CD4-positive, alpha-beta T cell (primary cell): ENCODE measurements around the gene APOL2. TPM values are rescaled to one million over a fixed set of nuclear protein-coding genes. Genes with fewer than 3 reads are reported as not detected.

ENCODE experiments used
- ATAC-seq: fragments of 200-7000 bp; cut with Tn5 transposase; one replicate; pipeline ENCODE4 v1.10.0; 2022; ENCODE audit warnings: mild to moderate bottlenecking; ENCODE audit not compliant: poor library complexity
- CTCF ChIA-PET: fragments of 350-600 bp; sonication (Branson Sonifier 250); formaldehyde crosslinking; loops from one replicate; lab custom pipeline; 2021; ENCODE audit warnings: antibody characterized with exemption, inconsistent platforms; lab: Charles Lee
- POLR2A ChIA-PET: fragments of 350-600 bp; sonication (Branson Sonifier 250); formaldehyde crosslinking; loops from one replicate; lab custom pipeline; 2021; ENCODE audit warnings: antibody characterized with exemption, inconsistent platforms; lab: Charles Lee
- DNase-seq, 14 experiments: peaks; one replicate each; pipeline ENCODE4 v3.0.0-alpha.2; 2013 to 2020; ENCODE audit warnings: mixed read lengths in 2 of 14
- H3K27ac ChIP-seq, 2 donors: one replicate each; pipeline versions ENCODE4 v1.5.1 to v1.7.0; 2013; ENCODE audit warnings: low read length in 2 of 2, low read depth in 1 of 2, mild to moderate bottlenecking in 1 of 2
- H3K27me3 ChIP-seq, 2 experiments: 1 replicate in 1 of 2; 2 replicates in 1 of 2; pipeline versions ENCODE4 v1.6.1 to v1.7.0; 2013; ENCODE audit warnings: low read length in 2 of 2, control low read depth in 1 of 2, mild to moderate bottlenecking in 1 of 2, moderate library complexity in 1 of 2; ENCODE audit not compliant: insufficient read depth in 2 of 2, control insufficient read depth in 1 of 2
- H3K36me3 ChIP-seq: one replicate; pipeline ENCODE4 v1.6.1; 2013; ENCODE audit warnings: low read length, control low read depth; ENCODE audit not compliant: insufficient read depth
- H3K4me1 ChIP-seq: one replicate; pipeline ENCODE4 v1.6.1; 2013; ENCODE audit warnings: low read length, control low read depth; ENCODE audit not compliant: insufficient read depth
- H3K4me3 ChIP-seq: one replicate; pipeline ENCODE4 v1.5.1; 2013; ENCODE audit warnings: mild to moderate bottlenecking, low read length, moderate library complexity
- H3K9me3 ChIP-seq, 2 experiments: 1 replicate in 1 of 2; 2 replicates in 1 of 2; pipeline versions ENCODE4 v1.6.1 to v1.7.0; 2013; ENCODE audit warnings: low read length in 2 of 2, mild to moderate bottlenecking in 2 of 2, control low read depth in 1 of 2, moderate library complexity in 1 of 2; ENCODE audit not compliant: control insufficient read depth in 1 of 2, insufficient read depth in 1 of 2
- H3K27ac Mint-ChIP-seq: one replicate; pipeline ENCODE4 v1.8.0; 2020; ENCODE audit warnings: mixed read lengths
- H3K27me3 Mint-ChIP-seq: one replicate; pipeline ENCODE4 v1.8.0; 2021; ENCODE audit warnings: mixed read lengths
- H3K36me3 Mint-ChIP-seq: one replicate; pipeline ENCODE4 v1.8.0; 2021; ENCODE audit warnings: low read depth, mixed read lengths
- H3K4me1 Mint-ChIP-seq: one replicate; pipeline ENCODE4 v1.8.0; 2021; ENCODE audit warnings: low read depth, mixed read lengths
- H3K4me3 Mint-ChIP-seq: one replicate; pipeline ENCODE4 v1.8.0; 2020; ENCODE audit warnings: mild to moderate bottlenecking, mixed read lengths
- H3K9me3 Mint-ChIP-seq: one replicate; pipeline ENCODE4 v1.8.0; 2020; ENCODE audit warnings: mixed read lengths
- intact Hi-C, 2 experiments: fragments of 100-400 bp; cut with DNase I in 1 of 2; cut with micrococcal nuclease in 1 of 2; formaldehyde crosslinking; loops; one replicate each; pipeline versions ENCODE4 v1.15.1 to v1.9.0; 2023 to 2025; cut with DNase I, micrococcal nuclease
- total RNA-seq, 174 experiments: library from RNA in 2 of 174; stranded (reverse) in 2 of 174; gene quantifications; one replicate each; pipeline ENCODE4 v1.2.3 and lab custom pipeline; 2021 to 2026
- TF ChIP-seq, protein P1 (sequence below): fragments of 200-600 bp; IDR thresholded peaks from one replicate; pipeline ENCODE4 v1.8.0; 2022; ENCODE audit warnings: antibody characterized with exemption, mild to moderate bottlenecking

Gene APOL2
- total RNA-seq, 2 experiments from 2014 or later: 17.8 to 21.8 TPM

DNA sequence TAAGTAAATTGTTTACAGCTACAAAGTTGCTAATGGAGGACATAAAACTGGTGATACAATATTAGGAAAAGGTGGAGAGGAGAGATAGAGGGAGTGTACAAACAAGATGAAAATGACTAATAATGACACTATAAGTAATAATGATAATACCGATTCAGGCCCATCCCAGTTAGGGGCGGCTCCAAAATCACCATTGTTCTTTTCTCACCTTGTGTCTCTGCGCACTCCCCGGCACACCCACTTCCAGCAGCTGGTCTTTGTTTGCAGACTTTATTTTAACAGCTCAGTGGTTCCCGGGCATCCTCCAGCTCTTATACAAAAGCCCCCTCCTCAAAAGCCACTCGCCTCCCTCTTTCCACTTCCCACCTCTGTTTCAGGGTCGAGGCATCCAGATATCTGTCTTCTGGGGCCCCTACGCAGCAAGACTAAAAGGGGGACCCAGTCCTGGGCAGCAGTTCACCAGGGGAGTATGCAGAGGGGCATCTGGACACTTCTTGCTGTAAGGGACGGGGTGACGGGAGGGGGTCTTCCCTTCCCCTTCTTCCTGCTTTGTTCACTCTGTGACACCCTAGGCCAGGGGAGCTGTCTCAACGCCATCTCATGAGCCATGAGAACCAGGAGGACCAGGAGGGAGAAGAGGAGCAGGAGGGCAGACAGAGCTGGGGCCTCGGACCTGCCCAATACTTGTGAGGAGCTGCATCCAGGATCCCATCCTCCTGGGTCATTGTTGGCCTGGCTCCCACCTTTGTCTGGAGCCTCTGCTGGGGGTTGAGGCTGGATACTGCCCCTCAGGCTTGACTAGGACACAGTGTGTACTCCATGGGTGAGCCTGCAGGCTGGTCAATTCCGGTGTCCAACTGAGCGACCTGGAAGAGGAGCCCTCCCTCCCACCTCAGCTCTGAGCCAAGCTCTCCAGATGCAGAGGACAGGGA lies 2.7 kb downstream of the APOL2 start:
- Histone ChIP-seq H3K4me3 (peak overlapping the region; percentile 89), H3K4me1 (peaks cover 52% of the 10 kb centered on the region), H3K27ac (peak overlapping the region in 1 of 2 donors; percentile 2), H3K36me3 (peaks cover 47% of the 10 kb centered on the region), H3K9me3 (no peaks in the 10 kb centered on the region), H3K27me3 (no peaks in the 10 kb centered on the region)
- ATAC-seq: no peak
- Mint-ChIP-seq H3K27ac (peak overlapping the region; percentile 90), H3K4me1 (peaks cover 55% of the 10 kb centered on the region), H3K27me3 (no peaks in the 10 kb centered on the region), H3K36me3 (peaks cover 70% of the 10 kb centered on the region), H3K4me3 (peak overlapping the region; percentile 67), H3K9me3 (no peaks in the 10 kb centered on the region)
- CTCF ChIA-PET: interaction anchor here (0.7 to 0.9 kb wide), 2 partner anchors 16 to 250 kb away, joined by 3 read pairs; partner anchors contain the start of gene APOL1
- POLR2A ChIA-PET: no interaction called here
- peak in 1 of 14 experiments; percentile 12 for DNase-seq
- TF ChIP-seq, protein P1, sequence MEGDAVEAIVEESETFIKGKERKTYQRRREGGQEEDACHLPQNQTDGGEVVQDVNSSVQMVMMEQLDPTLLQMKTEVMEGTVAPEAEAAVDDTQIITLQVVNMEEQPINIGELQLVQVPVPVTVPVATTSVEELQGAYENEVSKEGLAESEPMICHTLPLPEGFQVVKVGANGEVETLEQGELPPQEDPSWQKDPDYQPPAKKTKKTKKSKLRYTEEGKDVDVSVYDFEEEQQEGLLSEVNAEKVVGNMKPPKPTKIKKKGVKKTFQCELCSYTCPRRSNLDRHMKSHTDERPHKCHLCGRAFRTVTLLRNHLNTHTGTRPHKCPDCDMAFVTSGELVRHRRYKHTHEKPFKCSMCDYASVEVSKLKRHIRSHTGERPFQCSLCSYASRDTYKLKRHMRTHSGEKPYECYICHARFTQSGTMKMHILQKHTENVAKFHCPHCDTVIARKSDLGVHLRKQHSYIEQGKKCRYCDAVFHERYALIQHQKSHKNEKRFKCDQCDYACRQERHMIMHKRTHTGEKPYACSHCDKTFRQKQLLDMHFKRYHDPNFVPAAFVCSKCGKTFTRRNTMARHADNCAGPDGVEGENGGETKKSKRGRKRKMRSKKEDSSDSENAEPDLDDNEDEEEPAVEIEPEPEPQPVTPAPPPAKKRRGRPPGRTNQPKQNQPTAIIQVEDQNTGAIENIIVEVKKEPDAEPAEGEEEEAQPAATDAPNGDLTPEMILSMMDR: no peak
- intact Hi-C loops: loop anchor here in 1 of 2 experiments (5.0 kb wide), 1 partner anchor 41 kb away; no protein-coding TSS in a partner anchor

DNA sequence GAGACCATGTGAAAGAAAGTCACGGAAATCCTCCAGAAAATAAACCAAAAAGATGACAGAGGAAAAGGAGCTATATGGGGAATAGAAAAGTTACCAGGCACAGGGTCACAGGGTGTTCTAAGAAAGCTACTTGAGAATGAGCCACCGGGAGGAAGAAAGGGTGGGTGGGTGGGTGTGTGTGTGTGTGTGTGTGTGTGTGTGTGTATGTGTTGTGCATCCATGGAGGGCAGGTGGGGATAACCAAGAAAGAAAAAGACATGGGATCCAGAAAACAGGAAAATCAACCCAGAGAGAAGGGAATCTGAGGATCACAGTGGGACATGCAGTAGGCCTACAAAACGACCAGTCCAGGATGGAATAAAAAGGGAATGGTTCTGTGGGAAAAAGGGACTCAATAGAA lies 3.7 kb downstream of the APOL2 start:
- H3K9me3 Mint-ChIP-seq: no peaks in the 10 kb centered on the region
- Histone ChIP-seq H3K4me3 (no peak overlapping the region), H3K36me3 (peaks cover 57% of the 10 kb centered on the region), H3K27me3 (no peaks in the 10 kb centered on the region), H3K9me3 (no peaks in the 10 kb centered on the region), H3K4me1 (peaks cover 52% of the 10 kb centered on the region), H3K27ac (no peak overlapping the region)
- DNase-seq (no peak), ATAC-seq (no peak)
- intact Hi-C loops: loop anchor here in 1 of 2 experiments (5.0 kb wide), 1 partner anchor 42 kb away; no protein-coding TSS in a partner anchor
- H3K27me3 Mint-ChIP-seq: no peaks in the 10 kb centered on the region
- POLR2A ChIA-PET: no interaction called here
- peaks cover 55% of the 10 kb centered on the region for H3K4me1 Mint-ChIP-seq
- H3K4me3 Mint-ChIP-seq: peak overlapping the region; percentile 67
- peaks cover 81% of the 10 kb centered on the region for H3K36me3 Mint-ChIP-seq
- TF ChIP-seq, protein P1: no peak
- peak overlapping the region; percentile 3 for H3K27ac Mint-ChIP-seq
- CTCF ChIA-PET: interaction anchor here (0.7 to 0.9 kb wide), 2 partner anchors 17 to 251 kb away, joined by 3 read pairs; partner anchors contain the start of gene APOL1

DNA sequence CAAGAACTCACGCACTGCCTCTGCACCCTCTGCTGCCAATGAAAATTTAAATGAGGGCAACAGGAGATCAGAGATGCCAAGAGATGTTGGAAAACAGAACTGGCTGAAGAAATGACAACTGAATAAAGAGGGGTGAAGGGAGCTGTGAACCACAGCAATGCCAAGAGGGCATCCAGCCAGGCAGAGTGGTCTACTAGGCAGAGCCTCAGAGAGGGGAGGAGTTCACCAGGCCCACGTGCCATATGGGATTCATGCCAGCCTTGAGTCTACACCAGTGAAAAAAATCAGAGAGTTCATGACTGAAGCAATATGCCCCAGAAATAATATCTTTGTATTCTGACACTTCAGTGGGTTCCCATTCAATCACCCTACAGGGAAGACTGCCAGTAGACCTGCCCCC lies 4.4 kb downstream of the APOL2 start:
- peaks cover 64% of the 10 kb centered on the region for H3K36me3 ChIP-seq
- Mint-ChIP-seq H3K4me1 (peaks cover 53% of the 10 kb centered on the region), H3K27me3 (no peaks in the 10 kb centered on the region), H3K36me3 (peaks cover 87% of the 10 kb centered on the region), H3K9me3 (no peaks in the 10 kb centered on the region), H3K27ac (no peak overlapping the region), H3K4me3 (peak overlapping the region; percentile 47)
- ChIA-PET CTCF (no interaction called here), POLR2A (no interaction called here)
- H3K9me3 ChIP-seq: no peaks in the 10 kb centered on the region
- peaks cover 50% of the 10 kb centered on the region for H3K4me1 ChIP-seq
- TF ChIP-seq, protein P1: no peak
- no peak overlapping the region for H3K27ac ChIP-seq
- intact Hi-C loops: loop anchor here in 1 of 2 experiments (5.0 kb wide), 1 partner anchor 42 kb away; no protein-coding TSS in a partner anchor
- ATAC-seq (no peak), DNase-seq (no peak)
- H3K27me3 ChIP-seq: no peaks in the 10 kb centered on the region
- no peak overlapping the region for H3K4me3 ChIP-seq
